GM21360 (cell line): ENCODE measurements around the gene FFAR2.
"Not testable (repeated sequence)": the region's sequence is repeated elsewhere in the genome, so short reads cannot be mapped to it uniquely, and the experiment has no call there.

Experiments used
- ATAC-seq: cut with Tn5 transposase; IDR thresholded peaks from one replicate; pipeline ENCODE4 v1.9.1; 2021; ENCODE audit warnings: mild to moderate bottlenecking, moderate library complexity; ENCODE audit not compliant: unreplicated experiment

The FFAR2 gene

GRCh38 chr19:35423406-35423805 lies 24.7 kb upstream of the FFAR2 start:
- ATAC-seq, result not testable (repeated sequence)

GRCh38 chr19:35425682-35426081 lies 22.4 kb upstream of the FFAR2 start:
- ATAC-seq, result no peak

GRCh38 chr19:35427187-35427586 lies 20.9 kb upstream of the FFAR2 start:
- no peak for ATAC-seq

- no peak for ATAC-seq
Observed at GRCh38 chr19:35429698-35430408, 18.2 kb upstream of the FFAR2 start.

- no peak for ATAC-seq
Observed at GRCh38 chr19:35430409-35431144, 17.5 kb upstream of the FFAR2 start.

- no peak for ATAC-seq
Observed at GRCh38 chr19:35431145-35431807, 16.8 kb upstream of the FFAR2 start.

GRCh38 chr19:35432911-35433310 lies 15.1 kb upstream of the FFAR2 start:
- no peak for ATAC-seq

GRCh38 chr19:35433448-35433847 lies 14.6 kb upstream of the FFAR2 start:
- ATAC-seq, result no peak

GRCh38 chr19:35435896-35436295 lies 12.2 kb upstream of the FFAR2 start:
- no peak for ATAC-seq

GRCh38 chr19:35436477-35437405 lies 11.3 kb upstream of the FFAR2 start:
- no peak for ATAC-seq

- ATAC-seq, result no peak
Observed at GRCh38 chr19:35437406-35437951, 10.6 kb upstream of the FFAR2 start.

- ATAC-seq, result no peak
Observed at GRCh38 chr19:35438096-35438495, 10.0 kb upstream of the FFAR2 start.

- no peak for ATAC-seq
Observed at GRCh38 chr19:35438527-35438926, 9.5 kb upstream of the FFAR2 start.

- ATAC-seq, result no peak
Observed at GRCh38 chr19:35439921-35440320, 8.1 kb upstream of the FFAR2 start.

GRCh38 chr19:35442091-35442490 lies 6.0 kb upstream of the FFAR2 start:
- no peak for ATAC-seq

- no peak for ATAC-seq
Observed at GRCh38 chr19:35444735-35445134, 3.3 kb upstream of the FFAR2 start.

GRCh38 chr19:35445826-35446593 lies 2.0 kb upstream of the FFAR2 start:
- no peak for ATAC-seq

- ATAC-seq, result no peak
Observed at GRCh38 chr19:35449359-35450043, 1.4 kb downstream of the FFAR2 start.
